PC-3 (cell line): Measurements from ENCODE around the gene KCNC2. TPM values are rescaled to one million over a fixed set of nuclear protein-coding genes. Genes with fewer than 3 reads are reported as not detected.

ENCODE experiments used
- ATAC-seq: fragments of 200-7000 bp; cut with Tn5 transposase; 2 replicates; pipeline ENCODE4 v1.9.1; 2020; ENCODE audit warnings: mild to moderate bottlenecking, moderate library complexity
- BruUV-seq: library from RNA; stranded (reverse); fragments of 400-500 nt; replicated peaks from 2 replicates; lab custom pipeline; 2021; lab: Mats Ljungman, UMichigan
- CTCF ChIA-PET: fragments of 300-600 bp; sonication (Branson Sonifier 250); formaldehyde crosslinking; loops from one replicate; lab custom pipeline; 2022; ENCODE audit warnings: antibody characterized with exemption; lab: Charles Lee
- POLR2A ChIA-PET: fragments of 300-600 bp; sonication (Branson Sonifier 250); formaldehyde crosslinking; loops from one replicate; lab custom pipeline; 2022; ENCODE audit warnings: antibody characterized with exemption; ENCODE audit not compliant: unreplicated experiment; lab: Charles Lee
- DNase-seq: peaks from one replicate; pipeline ENCODE4 v3.0.0-alpha.2; 2015
- H2AFZ ChIP-seq: fragments of 300-600 bp; sonication (generic); 2 replicates; pipeline ENCODE4 v1.6.0; 2016; ENCODE audit warnings: antibody characterized with exemption, low read length
- H3F3A ChIP-seq: fragments of 300-600 bp; sonication (generic); one replicate; pipeline ENCODE4 v1.6.0; 2017; ENCODE audit warnings: antibody characterized with exemption, low read length, control low read depth, mild to moderate bottlenecking; ENCODE audit not compliant: unreplicated experiment
- H3K27ac ChIP-seq: fragments of 300-600 bp; sonication (generic); 2 replicates; pipeline ENCODE4 v1.5.1; 2016; ENCODE audit warnings: mild to moderate bottlenecking, low read length
- H3K27me3 ChIP-seq: fragments of 300-600 bp; sonication (generic); 2 replicates; pipeline ENCODE4 v1.6.1; 2016; ENCODE audit warnings: low read length, mixed read lengths
- H3K36me3 ChIP-seq: fragments of 300-600 bp; sonication (generic); 2 replicates; pipeline ENCODE4 v1.6.1; 2016; ENCODE audit warnings: low read depth, mixed run types, low read length, mixed read lengths
- H3K4me1 ChIP-seq: fragments of 300-600 bp; sonication (generic); 2 replicates; pipeline ENCODE4 v1.5.1; 2016; ENCODE audit warnings: low read length; ENCODE audit not compliant: insufficient read depth
- H3K4me2 ChIP-seq: fragments of 300-600 bp; sonication (generic); 2 replicates; pipeline ENCODE4 v1.6.0; 2016; ENCODE audit warnings: low read length
- H3K4me3 ChIP-seq: fragments of 300-600 bp; sonication (generic); 2 replicates; pipeline ENCODE4 v1.5.1; 2016; ENCODE audit warnings: mild to moderate bottlenecking, low read length, mixed read lengths
- H3K79me2 ChIP-seq: fragments of 300-600 bp; sonication (generic); 2 replicates; pipeline ENCODE4 v1.6.1; 2017; ENCODE audit warnings: low read length, mixed read lengths
- H3K9ac ChIP-seq: fragments of 300-600 bp; sonication (generic); 2 replicates; pipeline ENCODE4 v1.6.0; 2016; ENCODE audit warnings: mild to moderate bottlenecking, low read length
- H3K9me2 ChIP-seq: fragments of 300-600 bp; sonication (generic); replicated peaks from 2 replicates; pipeline ENCODE4 v1.6.1; 2016; ENCODE audit warnings: mixed run types, low read length, mixed read lengths
- H3K9me3 ChIP-seq: fragments of 300-600 bp; sonication (generic); 2 replicates; pipeline ENCODE4 v1.6.1; 2016; ENCODE audit warnings: low read length, mixed read lengths
- H4K20me1 ChIP-seq: fragments of 300-600 bp; sonication (generic); 2 replicates; pipeline ENCODE4 v1.6.1; 2016; ENCODE audit warnings: low read length, mixed read lengths
- EZH2 ChIP-seq: fragments of 300-600 bp; sonication (generic); IDR thresholded peaks from one replicate; pipeline ENCODE4 v1.6.1; 2017; ENCODE audit warnings: antibody characterized with exemption, mild to moderate bottlenecking, low read length; ENCODE audit not compliant: unreplicated experiment
- EZH2phosphoT487 ChIP-seq: fragments of 300-600 bp; sonication (generic); IDR thresholded peaks from 2 replicates; pipeline ENCODE4 v1.6.1; 2018; ENCODE audit warnings: mild to moderate bottlenecking, antibody characterized with exemption, low read length, borderline replicate concordance
- intact Hi-C: fragments of 100-400 bp; cut with micrococcal nuclease; formaldehyde crosslinking; loops from 2 replicates; pipeline ENCODE4 v1.9.0; 2023
- total RNA-seq: library from RNA; depleted of rRNA; stranded (reverse); fragments of >200 nt; gene quantifications from 2 replicates; pipeline ENCODE4 v1.2.3, GENCODE V29; 2014
- TF ChIP-seq, protein P1 (sequence below): fragments of 300-600 bp; sonication (generic); conservative IDR thresholded peaks from 2 replicates; pipeline ENCODE4 v1.5.1; 2017; ENCODE audit warnings: antibody characterized with exemption, low read depth, mild to moderate bottlenecking, low read length

Gene KCNC2
- total RNA-seq, 1 experiment from 2014 or later: not detected

DNA sequence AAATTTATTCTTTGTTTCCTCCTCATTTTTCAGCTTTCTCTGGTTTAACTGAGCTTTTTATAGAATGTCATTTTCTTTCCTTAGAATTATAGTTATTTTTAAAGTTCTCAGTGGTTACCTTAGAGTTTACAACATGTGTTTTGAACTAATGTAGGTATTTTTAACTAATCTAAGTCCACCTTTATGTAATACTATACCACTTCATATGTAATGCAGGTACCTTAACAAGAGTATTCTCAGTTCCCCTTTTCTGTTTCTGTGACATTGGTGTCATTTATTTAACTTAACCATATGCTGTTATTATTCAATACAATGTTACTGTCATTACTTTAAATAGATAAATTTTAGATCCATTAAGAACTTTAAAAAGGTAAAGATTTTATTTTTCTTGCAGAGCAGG, 30.3 kb upstream of the KCNC2 start:
- no peak overlapping the region for H3K4me2 ChIP-seq
- H3K4me3 ChIP-seq: no peak overlapping the region
- H3K27ac ChIP-seq: no peak overlapping the region
- H3K9ac ChIP-seq: no peak overlapping the region
- no peaks in the 10 kb centered on the region for H3K36me3 ChIP-seq
- H3K79me2 ChIP-seq: no peaks in the 10 kb centered on the region
- H3K9me2 ChIP-seq: no peaks in the 10 kb centered on the region
- no peak overlapping the region for H2AFZ ChIP-seq
- no peaks in the 10 kb centered on the region for H3K27me3 ChIP-seq
- no peaks in the 10 kb centered on the region for H4K20me1 ChIP-seq
- peaks cover 3% of the 10 kb centered on the region for H3F3A ChIP-seq
- intact Hi-C loops: no loop called here
- DNase-seq (no peak), ATAC-seq (no peak)
- ChIA-PET CTCF (no interaction called here), POLR2A (no interaction called here)
- H3K4me1 ChIP-seq: peaks cover 17% of the 10 kb centered on the region
- TF ChIP-seq EZH2phosphoT487 (no peak), EZH2 (no peak)
- TF ChIP-seq, protein P1, sequence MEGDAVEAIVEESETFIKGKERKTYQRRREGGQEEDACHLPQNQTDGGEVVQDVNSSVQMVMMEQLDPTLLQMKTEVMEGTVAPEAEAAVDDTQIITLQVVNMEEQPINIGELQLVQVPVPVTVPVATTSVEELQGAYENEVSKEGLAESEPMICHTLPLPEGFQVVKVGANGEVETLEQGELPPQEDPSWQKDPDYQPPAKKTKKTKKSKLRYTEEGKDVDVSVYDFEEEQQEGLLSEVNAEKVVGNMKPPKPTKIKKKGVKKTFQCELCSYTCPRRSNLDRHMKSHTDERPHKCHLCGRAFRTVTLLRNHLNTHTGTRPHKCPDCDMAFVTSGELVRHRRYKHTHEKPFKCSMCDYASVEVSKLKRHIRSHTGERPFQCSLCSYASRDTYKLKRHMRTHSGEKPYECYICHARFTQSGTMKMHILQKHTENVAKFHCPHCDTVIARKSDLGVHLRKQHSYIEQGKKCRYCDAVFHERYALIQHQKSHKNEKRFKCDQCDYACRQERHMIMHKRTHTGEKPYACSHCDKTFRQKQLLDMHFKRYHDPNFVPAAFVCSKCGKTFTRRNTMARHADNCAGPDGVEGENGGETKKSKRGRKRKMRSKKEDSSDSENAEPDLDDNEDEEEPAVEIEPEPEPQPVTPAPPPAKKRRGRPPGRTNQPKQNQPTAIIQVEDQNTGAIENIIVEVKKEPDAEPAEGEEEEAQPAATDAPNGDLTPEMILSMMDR: no peak
- BruUV-seq: no TSS peak
- peaks cover 17% of the 10 kb centered on the region for H3K9me3 ChIP-seq

DNA sequence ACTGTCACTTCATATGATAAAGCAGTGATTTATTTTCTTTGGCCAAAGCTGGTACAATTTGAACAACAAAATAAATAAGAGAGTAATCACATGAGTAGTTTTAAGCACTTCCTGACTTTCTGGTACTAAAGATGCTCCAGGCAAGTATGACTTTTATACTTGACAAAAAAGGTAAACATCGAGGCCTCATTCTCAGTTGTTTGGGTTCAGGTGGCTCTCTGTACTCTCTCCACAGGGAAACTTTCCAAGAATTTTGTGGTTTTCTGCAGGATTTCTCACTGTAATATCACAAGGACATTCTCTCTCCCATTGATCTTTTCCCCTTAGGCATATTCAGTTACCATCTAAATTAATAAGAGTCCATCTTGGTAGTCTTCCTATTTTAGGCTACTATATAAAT, 26.6 kb upstream of the KCNC2 start:
- BruUV-seq: no TSS peak
- Histone ChIP-seq H3K79me2 (no peaks in the 10 kb centered on the region), H3K9me2 (no peaks in the 10 kb centered on the region), H4K20me1 (no peaks in the 10 kb centered on the region), H3K27ac (no peak overlapping the region), H3K9ac (no peak overlapping the region), H3K36me3 (no peaks in the 10 kb centered on the region), H3K4me1 (peaks cover 17% of the 10 kb centered on the region), H3K9me3 (peaks cover 17% of the 10 kb centered on the region), H3K27me3 (no peaks in the 10 kb centered on the region), H3K4me2 (no peak overlapping the region), H2AFZ (no peak overlapping the region), H3F3A (peaks cover 3% of the 10 kb centered on the region), H3K4me3 (no peak overlapping the region)
- peak; percentile 97 for DNase-seq
- ATAC-seq: peak; percentile 98
- CTCF ChIA-PET: no interaction called here
- TF ChIP-seq, protein P1: no peak
- intact Hi-C loops: loop anchor here (2.0 kb wide), 1 partner anchor 39 kb away; no protein-coding TSS in a partner anchor
- POLR2A ChIA-PET: interaction anchor here (0.5 kb wide), 1 partner anchor 10 kb away, joined by 19 read pairs; no protein-coding TSS in a partner anchor

DNA sequence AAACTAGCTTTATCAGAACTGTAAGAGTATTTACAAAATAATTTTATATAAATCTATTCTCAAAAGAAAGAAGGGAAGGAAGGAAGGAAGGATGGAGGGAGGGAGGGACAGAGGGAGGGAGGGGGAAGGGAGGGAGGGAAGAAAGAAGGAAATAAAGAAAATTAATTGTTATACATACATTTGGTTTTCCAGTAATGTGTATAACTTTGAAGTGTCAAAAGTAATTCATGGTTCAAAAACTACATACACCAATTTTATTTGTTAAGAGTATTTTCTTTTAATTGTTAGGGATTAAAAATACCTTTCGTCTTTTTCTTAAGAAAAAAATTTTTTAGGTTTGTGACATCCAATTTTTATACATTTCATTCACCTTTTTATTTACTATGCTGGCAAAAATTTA, 17.5 kb upstream of the KCNC2 start:
- Histone ChIP-seq H2AFZ (no peak overlapping the region), H3K4me1 (peaks cover 9% of the 10 kb centered on the region), H3K9me3 (no peaks in the 10 kb centered on the region), H3K4me3 (no peak overlapping the region), H3K9ac (no peak overlapping the region), H3K27ac (no peak overlapping the region), H3K9me2 (no peaks in the 10 kb centered on the region), H3F3A (no peaks in the 10 kb centered on the region), H3K4me2 (no peak overlapping the region), H3K36me3 (no peaks in the 10 kb centered on the region), H3K27me3 (no peaks in the 10 kb centered on the region), H4K20me1 (no peaks in the 10 kb centered on the region), H3K79me2 (no peaks in the 10 kb centered on the region)
- DNase-seq (no peak), ATAC-seq (no peak)
- no TSS peak for BruUV-seq
- CTCF ChIA-PET: no interaction called here
- no peak for TF ChIP-seq EZH2phosphoT487
- TF ChIP-seq, protein P1: no peak
- TF ChIP-seq EZH2: no peak
- intact Hi-C loops: no loop called here
- POLR2A ChIA-PET: no interaction called here
